ENCODE results near the gene TBX1.
"Not testable (repeated sequence)": the region's sequence is repeated elsewhere in the genome, so short reads cannot be mapped to it uniquely, and the experiment has no call there.

The TBX1 gene

GRCh38 chr22:19770349-19771220 lies 10.0 kb downstream of the TBX1 start:
- H3K79me2 ChIP-seq (ENCODE audit: control insufficient read depth, insufficient read depth, low read length, unreplicated experiment), result no peaks in the 10 kb centered on the region
- peaks cover 18% of the 10 kb centered on the region; the same call in 1 of the 2 replicates for H3K27me3 ChIP-seq (ENCODE audit: insufficient read depth, low read length)
- no peak overlapping the region for H2AFZ ChIP-seq (ENCODE audit: low read length, unreplicated experiment)
- H3K27ac ChIP-seq (ENCODE audit: low read depth, low read length), result no peak overlapping the region
- no peaks in the 10 kb centered on the region for H3K36me3 ChIP-seq (ENCODE audit: insufficient read depth, low read length)
- H3K4me1 ChIP-seq (ENCODE audit: control insufficient read depth, insufficient read depth, low read length, unreplicated experiment), result no peaks in the 10 kb centered on the region
- no peak overlapping the region for H3K4me3 ChIP-seq (ENCODE audit: low read depth, low read length)

- no peaks in the 10 kb centered on the region for H3K4me1 ChIP-seq (ENCODE audit: control insufficient read depth, insufficient read depth, low read length, unreplicated experiment)
- H3K79me2 ChIP-seq (ENCODE audit: control insufficient read depth, insufficient read depth, low read length, unreplicated experiment), result no peaks in the 10 kb centered on the region
- H3K27me3 ChIP-seq (ENCODE audit: insufficient read depth, low read length), result peaks cover 9% of the 10 kb centered on the region; the same call in 1 of the 2 replicates
- no peak overlapping the region for H3K27ac ChIP-seq (ENCODE audit: low read depth, low read length)
- H3K4me3 ChIP-seq (ENCODE audit: low read depth, low read length), result no peak overlapping the region
- no peaks in the 10 kb centered on the region for H3K36me3 ChIP-seq (ENCODE audit: insufficient read depth, low read length)
- no peak overlapping the region for H2AFZ ChIP-seq (ENCODE audit: low read length, unreplicated experiment)
These were observed 11.8 kb downstream of the TBX1 start for GRCh38 chr22:19772422-19772672.

- H2AFZ ChIP-seq (ENCODE audit: low read length, unreplicated experiment), result no peak overlapping the region
- H3K79me2 ChIP-seq (ENCODE audit: control insufficient read depth, insufficient read depth, low read length, unreplicated experiment), result no peaks in the 10 kb centered on the region
- no peak overlapping the region for H3K27ac ChIP-seq (ENCODE audit: low read depth, low read length)
- H3K36me3 ChIP-seq (ENCODE audit: insufficient read depth, low read length), result no peaks in the 10 kb centered on the region
- peaks cover 4% of the 10 kb centered on the region; the same call in 1 of the 2 replicates for H3K27me3 ChIP-seq (ENCODE audit: insufficient read depth, low read length)
- no peak overlapping the region for H3K4me3 ChIP-seq (ENCODE audit: low read depth, low read length)
- no peaks in the 10 kb centered on the region for H3K4me1 ChIP-seq (ENCODE audit: control insufficient read depth, insufficient read depth, low read length, unreplicated experiment)
These were observed 12.3 kb downstream of the TBX1 start for GRCh38 chr22:19772673-19773469.

- no peak overlapping the region for H2AFZ ChIP-seq (ENCODE audit: low read length, unreplicated experiment)
- no peaks in the 10 kb centered on the region for H3K4me1 ChIP-seq (ENCODE audit: control insufficient read depth, insufficient read depth, low read length, unreplicated experiment)
- H3K79me2 ChIP-seq (ENCODE audit: control insufficient read depth, insufficient read depth, low read length, unreplicated experiment), result no peaks in the 10 kb centered on the region
- H3K27me3 ChIP-seq (ENCODE audit: insufficient read depth, low read length), result no peaks in the 10 kb centered on the region
- H3K27ac ChIP-seq (ENCODE audit: low read depth, low read length), result no peak overlapping the region
- no peak overlapping the region for H3K4me3 ChIP-seq (ENCODE audit: low read depth, low read length)
- no peaks in the 10 kb centered on the region for H3K36me3 ChIP-seq (ENCODE audit: insufficient read depth, low read length)
These were observed 13.0 kb downstream of the TBX1 start for GRCh38 chr22:19773470-19774040.

- Histone ChIP-seq H3K4me3 (ENCODE audit: low read depth, low read length) (no peak overlapping the region), H3K4me1 (ENCODE audit: control insufficient read depth, insufficient read depth, low read length, unreplicated experiment) (no peaks in the 10 kb centered on the region), H2AFZ (ENCODE audit: low read length, unreplicated experiment) (no peak overlapping the region), H3K27ac (ENCODE audit: low read depth, low read length) (no peak overlapping the region), H3K27me3 (ENCODE audit: insufficient read depth, low read length) (no peaks in the 10 kb centered on the region), H3K36me3 (ENCODE audit: insufficient read depth, low read length) (no peaks in the 10 kb centered on the region), H3K79me2 (ENCODE audit: control insufficient read depth, insufficient read depth, low read length, unreplicated experiment) (no peaks in the 10 kb centered on the region)
These were observed 14.1 kb downstream of the TBX1 start for GRCh38 chr22:19774628-19775027.

GRCh38 chr22:19775496-19776325 lies 15.1 kb downstream of the TBX1 start:
- Histone ChIP-seq H3K79me2 (ENCODE audit: control insufficient read depth, insufficient read depth, low read length, unreplicated experiment) (no peaks in the 10 kb centered on the region), H3K27ac (ENCODE audit: low read depth, low read length) (no peak overlapping the region), H3K4me1 (ENCODE audit: control insufficient read depth, insufficient read depth, low read length, unreplicated experiment) (no peaks in the 10 kb centered on the region)

GRCh38 chr22:19776433-19777031 lies 16.0 kb downstream of the TBX1 start:
- no peak overlapping the region for H2AFZ ChIP-seq (ENCODE audit: low read length, unreplicated experiment)
- H3K27ac ChIP-seq (ENCODE audit: low read depth, low read length), result no peak overlapping the region
- H3K79me2 ChIP-seq (ENCODE audit: control insufficient read depth, insufficient read depth, low read length, unreplicated experiment), result no peaks in the 10 kb centered on the region
- H3K36me3 ChIP-seq (ENCODE audit: insufficient read depth, low read length), result no peaks in the 10 kb centered on the region
- no peaks in the 10 kb centered on the region for H3K27me3 ChIP-seq (ENCODE audit: insufficient read depth, low read length)
- no peak overlapping the region for H3K4me3 ChIP-seq (ENCODE audit: low read depth, low read length)
- no peaks in the 10 kb centered on the region for H3K4me1 ChIP-seq (ENCODE audit: control insufficient read depth, insufficient read depth, low read length, unreplicated experiment)

More at GRCh38 chr22:19775496-19776325, 15.1 kb downstream of the TBX1 start:
- H3K36me3 ChIP-seq (ENCODE audit: insufficient read depth, low read length), result no peaks in the 10 kb centered on the region
- H3K27me3 ChIP-seq (ENCODE audit: insufficient read depth, low read length), result no peaks in the 10 kb centered on the region
- no peak overlapping the region for H3K4me3 ChIP-seq (ENCODE audit: low read depth, low read length)
- no peak overlapping the region for H2AFZ ChIP-seq (ENCODE audit: low read length, unreplicated experiment)

- H2AFZ ChIP-seq (ENCODE audit: low read length, unreplicated experiment); H3K36me3 ChIP-seq (ENCODE audit: insufficient read depth, low read length); H3K79me2 ChIP-seq (ENCODE audit: control insufficient read depth, insufficient read depth, low read length, unreplicated experiment); H3K4me1 ChIP-seq (ENCODE audit: control insufficient read depth, insufficient read depth, low read length, unreplicated experiment); H3K4me3 ChIP-seq (ENCODE audit: low read depth, low read length); H3K27me3 ChIP-seq (ENCODE audit: insufficient read depth, low read length); H3K27ac ChIP-seq (ENCODE audit: low read depth, low read length): not testable (repeated sequence)
These were observed 16.6 kb downstream of the TBX1 start for GRCh38 chr22:19777192-19777591.

- H3K4me1 ChIP-seq (ENCODE audit: control insufficient read depth, insufficient read depth, low read length, unreplicated experiment), result no peaks in the 10 kb centered on the region
- H3K79me2 ChIP-seq (ENCODE audit: control insufficient read depth, insufficient read depth, low read length, unreplicated experiment), result no peaks in the 10 kb centered on the region
- H3K27ac ChIP-seq (ENCODE audit: low read depth, low read length), result no peak overlapping the region
- H2AFZ ChIP-seq (ENCODE audit: low read length, unreplicated experiment), result no peak overlapping the region
- no peaks in the 10 kb centered on the region for H3K27me3 ChIP-seq (ENCODE audit: insufficient read depth, low read length)
- H3K36me3 ChIP-seq (ENCODE audit: insufficient read depth, low read length), result no peaks in the 10 kb centered on the region
- H3K4me3 ChIP-seq (ENCODE audit: low read depth, low read length), result no peak overlapping the region
These were observed 18.4 kb downstream of the TBX1 start for GRCh38 chr22:19779011-19779421.

- Histone ChIP-seq H3K4me3 (ENCODE audit: low read depth, low read length) (no peak overlapping the region), H3K27ac (ENCODE audit: low read depth, low read length) (no peak overlapping the region), H2AFZ (ENCODE audit: low read length, unreplicated experiment) (no peak overlapping the region), H3K36me3 (ENCODE audit: insufficient read depth, low read length) (no peaks in the 10 kb centered on the region), H3K27me3 (ENCODE audit: insufficient read depth, low read length) (no peaks in the 10 kb centered on the region), H3K4me1 (ENCODE audit: control insufficient read depth, insufficient read depth, low read length, unreplicated experiment) (no peaks in the 10 kb centered on the region), H3K79me2 (ENCODE audit: control insufficient read depth, insufficient read depth, low read length, unreplicated experiment) (no peaks in the 10 kb centered on the region)
These were observed 19.2 kb downstream of the TBX1 start for GRCh38 chr22:19779685-19780268.
